ENCODE data around the gene SUSD4.

DNA sequence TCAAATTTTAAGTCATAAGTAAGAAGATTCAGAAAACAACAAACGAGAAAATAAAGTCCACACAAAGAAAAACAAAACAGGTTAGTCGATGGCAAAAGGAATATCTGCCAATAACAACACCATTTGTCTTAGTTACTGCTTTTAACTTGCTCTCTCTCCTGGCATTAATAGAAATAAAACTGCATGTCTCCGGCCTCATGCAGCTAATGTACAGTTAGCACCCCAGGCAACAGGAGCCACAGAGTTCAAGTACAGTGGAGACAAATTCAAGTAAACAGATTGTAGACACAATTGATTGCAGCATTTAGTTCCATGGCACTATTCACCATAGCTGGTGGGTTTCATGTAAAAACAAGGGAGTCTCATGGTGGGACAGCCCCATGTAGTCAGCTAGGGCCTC lies 33.5 kb downstream of the SUSD4 start:
- TF ChIP-seq, protein P1, sequence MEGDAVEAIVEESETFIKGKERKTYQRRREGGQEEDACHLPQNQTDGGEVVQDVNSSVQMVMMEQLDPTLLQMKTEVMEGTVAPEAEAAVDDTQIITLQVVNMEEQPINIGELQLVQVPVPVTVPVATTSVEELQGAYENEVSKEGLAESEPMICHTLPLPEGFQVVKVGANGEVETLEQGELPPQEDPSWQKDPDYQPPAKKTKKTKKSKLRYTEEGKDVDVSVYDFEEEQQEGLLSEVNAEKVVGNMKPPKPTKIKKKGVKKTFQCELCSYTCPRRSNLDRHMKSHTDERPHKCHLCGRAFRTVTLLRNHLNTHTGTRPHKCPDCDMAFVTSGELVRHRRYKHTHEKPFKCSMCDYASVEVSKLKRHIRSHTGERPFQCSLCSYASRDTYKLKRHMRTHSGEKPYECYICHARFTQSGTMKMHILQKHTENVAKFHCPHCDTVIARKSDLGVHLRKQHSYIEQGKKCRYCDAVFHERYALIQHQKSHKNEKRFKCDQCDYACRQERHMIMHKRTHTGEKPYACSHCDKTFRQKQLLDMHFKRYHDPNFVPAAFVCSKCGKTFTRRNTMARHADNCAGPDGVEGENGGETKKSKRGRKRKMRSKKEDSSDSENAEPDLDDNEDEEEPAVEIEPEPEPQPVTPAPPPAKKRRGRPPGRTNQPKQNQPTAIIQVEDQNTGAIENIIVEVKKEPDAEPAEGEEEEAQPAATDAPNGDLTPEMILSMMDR (conservative IDR thresholded peaks at IDR 0.05; ENCODE audit: low read length), result no peak
- no peak for TF ChIP-seq EZH2phosphoT487 (IDR thresholded peaks at IDR 0.05; ENCODE audit: borderline replicate concordance)
